ENCODE data around the gene IGLL5.

- TF ChIP-seq CTCF (IDR thresholded peaks at IDR 0.05) (no peak), POLR2A (IDR thresholded peaks at IDR 0.05) (no peak)
These were observed 24.6 kb upstream of the IGLL5 start for GRCh38 chr22:22863001-22863400.

All from uterus (tissue), 2 donors.